DOHH2 (cell line): ENCODE data around the gene PEX5.
A peak's percentile ranks its signal among the peaks of the same experiment; 100 is the strongest.
"Not testable (repeated sequence)": the region's sequence is repeated elsewhere in the genome, so short reads cannot be mapped to it uniquely, and the experiment has no call there.

Source experiments
- H3F3A ChIP-seq: fragments of 200-600 bp; sonication (generic), shearing (Covaris generic); 2 replicates; pipeline ENCODE4 v1.6.0; 2016; ENCODE audit warnings: antibody characterized with exemption, mild to moderate bottlenecking; ENCODE audit not compliant: control insufficient read depth, insufficient read depth
- H3K27ac ChIP-seq: fragments of 200-600 bp; sonication (generic); 2 replicates; pipeline ENCODE4 v1.5.1; 2014; ENCODE audit warnings: low read depth, mild to moderate bottlenecking, low read length, moderate library complexity
- H3K27me3 ChIP-seq: fragments of 200-600 bp; sonication (generic); 2 replicates; pipeline ENCODE4 v1.6.1; 2014; ENCODE audit warnings: mild to moderate bottlenecking, low read length, mixed read lengths; ENCODE audit not compliant: control insufficient read depth
- H3K36me3 ChIP-seq: fragments of 200-600 bp; sonication (generic); 2 replicates; pipeline ENCODE4 v1.6.1; 2014; ENCODE audit warnings: mild to moderate bottlenecking, low read length, moderate library complexity, mixed read lengths; ENCODE audit not compliant: control insufficient read depth
- H3K4me1 ChIP-seq: fragments of 200-600 bp; sonication (generic); 2 replicates; pipeline ENCODE4 v1.6.1; 2014; ENCODE audit warnings: mild to moderate bottlenecking, low read length, mixed read lengths; ENCODE audit not compliant: control insufficient read depth
- H3K4me2 ChIP-seq: fragments of 200-600 bp; sonication (generic); 2 replicates; pipeline ENCODE4 v1.6.0; 2014; ENCODE audit warnings: mild to moderate bottlenecking, low read length, moderate library complexity
- H3K4me3 ChIP-seq: fragments of 200-600 bp; sonication (generic); 2 replicates; pipeline ENCODE4 v1.5.1; 2014; ENCODE audit warnings: mild to moderate bottlenecking, low read length, mixed read lengths
- H3K79me2 ChIP-seq: fragments of 200-600 bp; sonication (generic); 2 replicates; pipeline ENCODE4 v1.6.1; 2014; ENCODE audit warnings: mild to moderate bottlenecking, low read length, mixed read lengths; ENCODE audit not compliant: control insufficient read depth
- H3K9me2 ChIP-seq: fragments of 200-600 bp; sonication (generic); replicated peaks from 2 replicates; pipeline ENCODE4 v1.6.1; 2014; ENCODE audit warnings: mild to moderate bottlenecking, low read length, mixed read lengths; ENCODE audit not compliant: control insufficient read depth
- H3K9me3 ChIP-seq: fragments of 200-600 bp; sonication (generic); 2 replicates; pipeline ENCODE4 v1.6.1; 2014; ENCODE audit warnings: antibody characterized with exemption, low read length, mixed read lengths; ENCODE audit not compliant: control insufficient read depth, insufficient read depth
- H4K20me1 ChIP-seq: fragments of 200-600 bp; sonication (generic); 2 replicates; pipeline ENCODE4 v1.6.0; 2014; ENCODE audit warnings: low read depth, mild to moderate bottlenecking, antibody characterized with exemption, low read length, moderate library complexity; ENCODE audit not compliant: control insufficient read depth, insufficient read depth
- CTCF ChIP-seq: fragments of 200-600 bp; sonication (generic); IDR thresholded peaks from one replicate; pipeline ENCODE4 v1.5.1; 2014; ENCODE audit warnings: antibody characterized with exemption, mild to moderate bottlenecking, low read depth, low read length; ENCODE audit not compliant: poor library complexity, severe bottlenecking
- EZH2phosphoT487 ChIP-seq: fragments of 200-600 bp; sonication (generic); IDR thresholded peaks from 2 replicates; pipeline ENCODE4 v1.6.1; 2017; ENCODE audit warnings: borderline replicate concordance, mild to moderate bottlenecking, antibody characterized with exemption, low read length, moderate library complexity, mixed read lengths

The PEX5 gene

GRCh38 chr12:7212678-7213077, 23.2 kb downstream of the PEX5 start:
- no peaks in the 10 kb centered on the region for H3K27me3 ChIP-seq
- peaks cover 48% of the 10 kb centered on the region for H3K36me3 ChIP-seq
- no peaks in the 10 kb centered on the region for H3K79me2 ChIP-seq
- no peak overlapping the region for H3K27ac ChIP-seq
- no peaks in the 10 kb centered on the region; the same call in 1 of the 2 replicates for H3F3A ChIP-seq
- H3K9me2 ChIP-seq: no peaks in the 10 kb centered on the region
- H3K4me2 ChIP-seq: no peak overlapping the region
- no peak for TF ChIP-seq EZH2phosphoT487
- no peaks in the 10 kb centered on the region for H3K4me1 ChIP-seq
- H3K4me3 ChIP-seq: no peak overlapping the region
- no peaks in the 10 kb centered on the region for H4K20me1 ChIP-seq
- H3K9me3 ChIP-seq: peaks cover 3% of the 10 kb centered on the region; the same call in 1 of the 2 replicates

DNA sequence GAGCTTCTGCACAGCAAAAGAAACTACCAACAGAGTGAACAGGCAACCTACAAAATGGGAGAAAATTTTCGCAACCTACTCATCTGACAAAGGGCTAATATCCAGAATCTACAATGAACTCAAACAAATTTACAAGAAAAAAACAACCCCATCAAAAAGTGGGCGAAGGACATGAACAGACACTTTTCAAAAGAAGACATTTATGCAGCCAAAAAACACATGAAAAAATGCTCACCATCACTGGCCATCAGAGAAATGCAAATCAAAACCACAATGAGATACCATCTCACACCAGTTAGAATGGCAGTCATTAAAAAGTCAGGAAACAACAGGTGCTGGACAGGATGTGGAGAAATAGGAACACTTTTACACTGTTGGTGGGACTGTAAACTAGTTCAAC, 24.3 kb downstream of the PEX5 start:
- not testable (repeated sequence) for H3K4me2 ChIP-seq, H3K27ac ChIP-seq, H3K27me3 ChIP-seq, H3K9me3 ChIP-seq, H4K20me1 ChIP-seq, H3K79me2 ChIP-seq, H3K9me2 ChIP-seq, H3K4me1 ChIP-seq, H3F3A ChIP-seq, H3K4me3 ChIP-seq
- H3K36me3 ChIP-seq: peaks cover 37% of the 10 kb centered on the region

GRCh38 chr12:7217475-7218069, 28.1 kb downstream of the PEX5 start:
- H3K27me3 ChIP-seq: no peaks in the 10 kb centered on the region
- H3K9me2 ChIP-seq: no peaks in the 10 kb centered on the region
- no peaks in the 10 kb centered on the region; the same call in 1 of the 2 replicates for H3F3A ChIP-seq
- H3K9me3 ChIP-seq: peaks cover 2% of the 10 kb centered on the region; the same call in 1 of the 2 replicates
- no peaks in the 10 kb centered on the region for H4K20me1 ChIP-seq
- TF ChIP-seq EZH2phosphoT487: no peak
- no peak for TF ChIP-seq CTCF
- no peak overlapping the region for H3K27ac ChIP-seq
- H3K4me2 ChIP-seq: no peak overlapping the region
- H3K4me1 ChIP-seq: no peaks in the 10 kb centered on the region
- no peaks in the 10 kb centered on the region for H3K79me2 ChIP-seq
- peaks cover 3% of the 10 kb centered on the region for H3K36me3 ChIP-seq
- no peak overlapping the region for H3K4me3 ChIP-seq

GRCh38 chr12:7219599-7220243, 30.2 kb downstream of the PEX5 start:
- no peaks in the 10 kb centered on the region for H4K20me1 ChIP-seq
- H3K27me3 ChIP-seq: no peaks in the 10 kb centered on the region
- no peaks in the 10 kb centered on the region; the same call in 1 of the 2 replicates for H3F3A ChIP-seq
- no peak overlapping the region for H3K4me3 ChIP-seq
- H3K4me2 ChIP-seq: no peak overlapping the region
- no peaks in the 10 kb centered on the region for H3K9me3 ChIP-seq
- no peaks in the 10 kb centered on the region for H3K36me3 ChIP-seq
- TF ChIP-seq EZH2phosphoT487 (no peak), CTCF (peak; percentile 88)
- H3K9me2 ChIP-seq: no peaks in the 10 kb centered on the region
- H3K27ac ChIP-seq: no peak overlapping the region
- H3K79me2 ChIP-seq: no peaks in the 10 kb centered on the region
- H3K4me1 ChIP-seq: no peaks in the 10 kb centered on the region
